MCF 10A (cell line): Measurements from ENCODE around the gene STXBP6. TPM values are rescaled to one million over a fixed set of nuclear protein-coding genes. Genes with fewer than 3 reads are reported as not detected.
"Not testable (repeated sequence)": the region's sequence is repeated elsewhere in the genome, so short reads cannot be mapped to it uniquely, and the experiment has no call there.

ENCODE experiments used
- BruUV-seq: library from RNA; stranded (reverse); fragments of 400-500 nt; replicated peaks from 2 replicates; lab custom pipeline; 2021; lab: Mats Ljungman, UMichigan
- CTCF ChIA-PET: fragments of 300-600 bp; sonication (Branson Sonifier 250); formaldehyde crosslinking; extraction: SDS; loops from one replicate; lab custom pipeline; 2021; ENCODE audit warnings: antibody characterized with exemption, inconsistent platforms; lab: Yijun Ruan, JAX
- POLR2A ChIA-PET: fragments of 300-600, 350-650 bp; sonication (Branson Sonifier 250); formaldehyde crosslinking; extraction: SDS; loops from one replicate; lab custom pipeline; 2020; ENCODE audit warnings: antibody characterized with exemption, inconsistent platforms; lab: Yijun Ruan, JAX
- DNase-seq: peaks from one replicate; pipeline ENCODE4 v3.0.0-alpha.2; 2018; ENCODE audit not compliant: unreplicated experiment
- H3K27ac Mint-ChIP-seq: one replicate; pipeline ENCODE4 v1.8.0; 2022; ENCODE audit warnings: mild to moderate bottlenecking, low read depth, mixed read lengths; ENCODE audit not compliant: unreplicated experiment
- H3K27me3 Mint-ChIP-seq: one replicate; pipeline ENCODE4 v1.8.0; 2022; ENCODE audit warnings: mixed read lengths; ENCODE audit not compliant: insufficient read depth, unreplicated experiment
- H3K36me3 Mint-ChIP-seq: one replicate; pipeline ENCODE4 v1.8.0; 2022; ENCODE audit warnings: mild to moderate bottlenecking, moderate library complexity, mixed read lengths; ENCODE audit not compliant: insufficient read depth, unreplicated experiment
- H3K4me1 Mint-ChIP-seq: one replicate; pipeline ENCODE4 v1.8.0; 2022; ENCODE audit warnings: mixed read lengths; ENCODE audit not compliant: insufficient read depth, unreplicated experiment
- H3K4me3 Mint-ChIP-seq: one replicate; pipeline ENCODE4 v1.8.0; 2022; ENCODE audit warnings: mild to moderate bottlenecking, moderate library complexity, mixed read lengths; ENCODE audit not compliant: unreplicated experiment
- H3K9me3 Mint-ChIP-seq: one replicate; pipeline ENCODE4 v1.8.0; 2022; ENCODE audit warnings: mixed read lengths; ENCODE audit not compliant: unreplicated experiment
- intact Hi-C: fragments of 100-400 bp; cut with micrococcal nuclease; formaldehyde crosslinking; loops from 2 replicates; pipeline ENCODE4 v1.14.1; 2022
- total RNA-seq: library from RNA; stranded (reverse); gene quantifications from 2 replicates; pipeline ENCODE4 v1.2.3, GENCODE V29; 2022
- TF ChIP-seq, protein P1 (sequence below): fragments of 200-600 bp; IDR thresholded peaks from one replicate; pipeline ENCODE4 v1.8.0; 2022; ENCODE audit warnings: antibody characterized with exemption, mild to moderate bottlenecking; ENCODE audit not compliant: unreplicated experiment

STXBP6 gene
- total RNA-seq, 1 experiment from 2014 or later = not detected

DNA sequence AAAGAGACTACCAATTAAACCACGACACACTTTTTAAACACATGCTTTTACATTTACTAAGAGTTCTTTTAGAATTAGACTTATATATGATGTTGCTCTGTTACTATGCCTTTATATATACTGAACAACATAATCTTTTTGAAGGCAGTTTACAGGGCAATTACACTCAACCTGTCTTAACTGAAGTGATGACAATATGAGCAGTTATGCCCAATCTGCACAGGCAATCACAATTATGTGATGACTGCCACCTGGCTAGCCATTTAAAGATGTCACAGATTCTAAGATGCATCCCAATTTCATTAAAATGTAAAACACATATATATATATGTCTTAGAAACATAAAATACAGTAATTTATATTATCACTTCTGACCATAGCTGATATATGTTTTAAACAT, 112.6 kb downstream of the STXBP6 start:
- TF ChIP-seq, protein P1, sequence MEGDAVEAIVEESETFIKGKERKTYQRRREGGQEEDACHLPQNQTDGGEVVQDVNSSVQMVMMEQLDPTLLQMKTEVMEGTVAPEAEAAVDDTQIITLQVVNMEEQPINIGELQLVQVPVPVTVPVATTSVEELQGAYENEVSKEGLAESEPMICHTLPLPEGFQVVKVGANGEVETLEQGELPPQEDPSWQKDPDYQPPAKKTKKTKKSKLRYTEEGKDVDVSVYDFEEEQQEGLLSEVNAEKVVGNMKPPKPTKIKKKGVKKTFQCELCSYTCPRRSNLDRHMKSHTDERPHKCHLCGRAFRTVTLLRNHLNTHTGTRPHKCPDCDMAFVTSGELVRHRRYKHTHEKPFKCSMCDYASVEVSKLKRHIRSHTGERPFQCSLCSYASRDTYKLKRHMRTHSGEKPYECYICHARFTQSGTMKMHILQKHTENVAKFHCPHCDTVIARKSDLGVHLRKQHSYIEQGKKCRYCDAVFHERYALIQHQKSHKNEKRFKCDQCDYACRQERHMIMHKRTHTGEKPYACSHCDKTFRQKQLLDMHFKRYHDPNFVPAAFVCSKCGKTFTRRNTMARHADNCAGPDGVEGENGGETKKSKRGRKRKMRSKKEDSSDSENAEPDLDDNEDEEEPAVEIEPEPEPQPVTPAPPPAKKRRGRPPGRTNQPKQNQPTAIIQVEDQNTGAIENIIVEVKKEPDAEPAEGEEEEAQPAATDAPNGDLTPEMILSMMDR = no peak
- BruUV-seq = no TSS peak
- H3K27me3 Mint-ChIP-seq = no peaks in the 10 kb centered on the region
- no peak overlapping the region for H3K4me3 Mint-ChIP-seq
- CTCF ChIA-PET = no interaction called here
- DNase-seq = no peak
- no peaks in the 10 kb centered on the region for H3K4me1 Mint-ChIP-seq
- POLR2A ChIA-PET = no interaction called here
- no peak overlapping the region for H3K27ac Mint-ChIP-seq
- intact Hi-C loops = no loop called here
- H3K36me3 Mint-ChIP-seq = no peaks in the 10 kb centered on the region
- peaks cover 7% of the 10 kb centered on the region for H3K9me3 Mint-ChIP-seq

DNA sequence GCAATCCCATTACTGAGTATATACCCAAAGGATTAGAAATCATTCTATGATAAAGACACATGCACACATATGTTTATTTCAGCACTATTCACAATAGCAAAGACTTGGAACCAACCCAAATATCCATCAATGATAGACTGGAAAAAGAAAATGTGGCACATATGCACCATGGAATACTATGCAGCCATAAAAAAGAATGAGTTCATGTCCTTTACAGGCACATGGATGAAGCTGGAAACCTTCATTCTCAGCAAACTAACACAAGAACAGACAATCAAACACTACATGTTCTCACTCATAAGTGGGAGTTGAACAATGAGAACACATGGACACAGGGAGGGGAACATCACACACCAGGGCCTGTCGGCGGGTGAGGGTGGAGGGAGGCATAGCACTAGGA, 113.2 kb downstream of the STXBP6 start:
- H3K36me3 Mint-ChIP-seq, POLR2A ChIA-PET, H3K27me3 Mint-ChIP-seq, CTCF ChIA-PET, H3K4me3 Mint-ChIP-seq, H3K4me1 Mint-ChIP-seq, H3K27ac Mint-ChIP-seq, DNase-seq, H3K9me3 Mint-ChIP-seq, BruUV-seq, intact Hi-C loops: not testable (repeated sequence)

DNA sequence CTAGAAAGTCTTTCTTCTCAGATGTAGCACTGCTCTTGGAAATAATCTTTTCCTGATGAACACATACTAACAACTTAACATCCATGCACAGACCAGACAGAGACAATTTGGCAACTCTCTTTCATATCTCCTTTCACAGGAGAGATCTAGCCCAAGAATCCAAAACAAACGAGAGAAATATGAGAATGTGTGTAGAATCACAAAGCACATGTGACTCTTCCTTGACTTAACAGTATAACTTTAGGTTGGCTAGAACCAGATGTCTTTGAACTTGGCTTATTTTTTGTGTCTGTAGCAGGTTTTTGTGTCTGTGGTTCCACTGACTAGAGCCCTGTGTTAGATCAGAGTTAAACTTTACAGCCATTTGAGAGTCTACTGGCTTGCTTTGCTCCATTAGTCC, 114.2 kb downstream of the STXBP6 start:
- ChIA-PET POLR2A (no interaction called here), CTCF (no interaction called here)
- peaks cover 16% of the 10 kb centered on the region for H3K9me3 Mint-ChIP-seq
- no peak overlapping the region for H3K27ac Mint-ChIP-seq
- intact Hi-C loops = no loop called here
- no peak overlapping the region for H3K4me3 Mint-ChIP-seq
- DNase-seq = no peak
- no peaks in the 10 kb centered on the region for H3K36me3 Mint-ChIP-seq
- no peaks in the 10 kb centered on the region for H3K27me3 Mint-ChIP-seq
- BruUV-seq = no TSS peak
- TF ChIP-seq, protein P1 = no peak
- no peaks in the 10 kb centered on the region for H3K4me1 Mint-ChIP-seq

DNA sequence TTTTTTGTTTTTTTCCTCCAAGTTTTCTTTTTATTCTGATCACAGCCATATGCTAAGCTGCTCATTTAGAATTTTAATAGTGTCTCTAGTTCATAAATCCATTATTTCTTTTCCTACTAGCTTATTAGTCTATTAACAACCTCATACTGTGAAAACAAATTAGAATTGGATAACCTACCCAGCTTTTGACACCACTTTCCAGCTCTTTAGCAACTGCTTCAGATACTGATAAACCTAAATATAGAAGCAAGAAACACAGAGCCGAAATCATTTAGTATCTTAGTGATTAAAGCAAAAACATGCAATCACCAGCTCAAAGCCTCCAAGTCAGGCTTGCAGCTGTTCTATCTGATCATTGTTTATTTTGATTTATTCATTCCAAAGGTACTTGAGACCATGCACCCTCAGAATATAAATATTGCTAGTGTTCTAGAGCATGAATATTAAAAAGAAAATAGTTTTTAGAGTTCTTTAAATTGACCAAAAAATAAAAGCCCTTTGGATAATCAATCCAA, 121.5 kb downstream of the STXBP6 start:
- intact Hi-C loops = no loop called here
- H3K4me3 Mint-ChIP-seq = no peak overlapping the region
- H3K27ac Mint-ChIP-seq = no peak overlapping the region
- H3K36me3 Mint-ChIP-seq = no peaks in the 10 kb centered on the region
- ChIA-PET CTCF (no interaction called here), POLR2A (no interaction called here)
- no peaks in the 10 kb centered on the region for H3K27me3 Mint-ChIP-seq
- no peaks in the 10 kb centered on the region for H3K4me1 Mint-ChIP-seq
- TF ChIP-seq, protein P1 = no peak
- peaks cover 9% of the 10 kb centered on the region for H3K9me3 Mint-ChIP-seq
- no TSS peak for BruUV-seq
- no peak for DNase-seq

DNA sequence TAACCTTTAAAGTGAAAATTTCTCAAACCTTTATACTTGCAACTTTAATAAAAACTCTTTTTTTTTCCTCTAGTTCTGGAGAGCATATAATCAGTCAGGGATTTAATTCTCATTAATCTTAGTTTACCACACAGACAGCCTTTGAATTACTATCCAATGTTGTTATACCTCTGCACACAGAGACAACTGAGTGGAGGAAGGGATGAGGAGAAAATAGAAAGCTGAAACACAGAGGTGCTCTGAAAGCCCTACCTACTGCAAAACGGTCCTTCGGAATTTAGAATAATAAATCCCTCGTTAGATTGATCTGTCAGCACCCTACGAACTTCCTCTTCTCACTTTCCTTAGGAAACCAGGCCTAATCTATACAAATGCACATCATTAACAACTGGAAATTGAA, 122.1 kb downstream of the STXBP6 start:
- Mint-ChIP-seq H3K4me1 (no peaks in the 10 kb centered on the region), H3K27ac (no peak overlapping the region), H3K9me3 (peaks cover 9% of the 10 kb centered on the region), H3K4me3 (no peak overlapping the region), H3K36me3 (no peaks in the 10 kb centered on the region), H3K27me3 (no peaks in the 10 kb centered on the region)
- no TSS peak for BruUV-seq
- TF ChIP-seq, protein P1 = no peak
- intact Hi-C loops = no loop called here
- DNase-seq = no peak
- POLR2A ChIA-PET = interaction anchor here (0.6 kb wide), 1 partner anchor 101 kb away, joined by 3 read pairs; no protein-coding TSS in a partner anchor
- CTCF ChIA-PET = no interaction called here
